ACHN (cell line): ENCODE measurements around the gene AGAP2.
A peak's percentile ranks its signal among the peaks of the same experiment; 100 is the strongest.

Source experiments
- DNase-seq: peaks from one replicate; pipeline ENCODE4 v3.0.0-alpha.2; 2015
- in situ Hi-C: cut with HindIII; loops from 2 replicates; pipeline ENCODE4 v1.10.0; 2017; ENCODE audit warnings: low sequenced_read_pairs, low pct_ligation_motif_present, low pct_unique_long_range_greater_than_20kb

Gene AGAP2

GRCh38 chr12:57771236-57771872 lies 32.8 kb upstream of the AGAP2 start:
- in situ Hi-C loops = no loop called here
- peak; percentile 97 for DNase-seq

- in situ Hi-C loops = no loop called here
- no peak for DNase-seq
Observed at GRCh38 chr12:57770734-57771133, 32.2 kb upstream of the AGAP2 start.

- in situ Hi-C loops = no loop called here
- no peak for DNase-seq
Observed at GRCh38 chr12:57769594-57769993, 31.1 kb upstream of the AGAP2 start.

- in situ Hi-C loops = no loop called here
Observed at GRCh38 chr12:57767876-57768275, 29.3 kb upstream of the AGAP2 start.

GRCh38 chr12:57767305-57767698 lies 28.8 kb upstream of the AGAP2 start:
- in situ Hi-C loops = no loop called here
- no peak for DNase-seq

More at GRCh38 chr12:57767876-57768275, 29.3 kb upstream of the AGAP2 start:
- DNase-seq = no peak

- in situ Hi-C loops = no loop called here
- DNase-seq = peak; percentile 52
Observed at GRCh38 chr12:57766464-57767304, 28.1 kb upstream of the AGAP2 start, which contains the start of gene CYP27B1. Gene CYP27B1, minus strand, starts transcription at chr12:57767078. Its CDS starts 37 bp downstream, at chr12:57767041.

- DNase-seq = no peak
- in situ Hi-C loops = no loop called here
Observed at GRCh38 chr12:57765698-57766463, 27.3 kb upstream of the AGAP2 start.

- in situ Hi-C loops = no loop called here
- peak; percentile 65 for DNase-seq
Observed at GRCh38 chr12:57765003-57765697, 26.6 kb upstream of the AGAP2 start.

- in situ Hi-C loops = no loop called here
- no peak for DNase-seq
Observed at GRCh38 chr12:57764662-57765002, 26.1 kb upstream of the AGAP2 start.

- no peak for DNase-seq
- in situ Hi-C loops = no loop called here
Observed at GRCh38 chr12:57763881-57764661, 25.5 kb upstream of the AGAP2 start.

GRCh38 chr12:57762463-57762862 lies 23.9 kb upstream of the AGAP2 start:
- no peak for DNase-seq
- in situ Hi-C loops = no loop called here

- in situ Hi-C loops = no loop called here
- no peak for DNase-seq
Observed at GRCh38 chr12:57761391-57761998, 23.0 kb upstream of the AGAP2 start.

- in situ Hi-C loops = no loop called here
- no peak for DNase-seq
Observed at GRCh38 chr12:57760347-57760982, 21.9 kb upstream of the AGAP2 start.

- peak; percentile 67 for DNase-seq
- in situ Hi-C loops = no loop called here
Observed at GRCh38 chr12:57759360-57759980, 20.9 kb upstream of the AGAP2 start.

- in situ Hi-C loops = no loop called here
- no peak for DNase-seq
Observed at GRCh38 chr12:57758552-57759359, 20.2 kb upstream of the AGAP2 start.

- in situ Hi-C loops = no loop called here
- no peak for DNase-seq
Observed at GRCh38 chr12:57757771-57758170, 19.2 kb upstream of the AGAP2 start.
